ENCODE results near the gene CD80.
"Not testable (repeated sequence)": the region's sequence is repeated elsewhere in the genome, so short reads cannot be mapped to it uniquely, and the experiment has no call there.

Gene CD80

GRCh38 chr3:119559441-119559963, at the start of gene CD80:
CD80 (minus strand) TSS chr3:119559614; CDS start chr3:119557728, 1,886 bp downstream.
- DNase-seq: peak; percentile 45

GRCh38 chr3:119608405-119609000, 49.1 kb upstream of the CD80 start:
- no peak for DNase-seq

- peak; percentile 35 for DNase-seq
Measured at GRCh38 chr3:119604878-119605277, 45.5 kb upstream of the CD80 start.

- DNase-seq: no peak
Measured at GRCh38 chr3:119602676-119603075, 43.3 kb upstream of the CD80 start.

GRCh38 chr3:119601154-119601553, 41.7 kb upstream of the CD80 start:
- DNase-seq: no peak

- peak; percentile 15 for DNase-seq
Measured at GRCh38 chr3:119600732-119601131, 41.3 kb upstream of the CD80 start.

- DNase-seq: no peak
Measured at GRCh38 chr3:119599558-119600174, 40.3 kb upstream of the CD80 start.

- no peak for DNase-seq
Measured at GRCh38 chr3:119598410-119599098, 39.1 kb upstream of the CD80 start.

- no peak for DNase-seq
Measured at GRCh38 chr3:119597548-119598288, 38.3 kb upstream of the CD80 start, which contains the start of gene PLA1A. PLA1A (plus strand) TSS chr3:119597885; CDS start chr3:119597914, 29 bp downstream.

GRCh38 chr3:119596398-119596797, 37.0 kb upstream of the CD80 start:
- DNase-seq: no peak

- no peak for DNase-seq
Measured at GRCh38 chr3:119595639-119596334, 36.4 kb upstream of the CD80 start.

GRCh38 chr3:119594929-119595328, 35.5 kb upstream of the CD80 start:
- DNase-seq: not testable (repeated sequence)

GRCh38 chr3:119594066-119594465, 34.7 kb upstream of the CD80 start:
- DNase-seq: no peak

GRCh38 chr3:119592861-119593260, 33.4 kb upstream of the CD80 start:
- no peak for DNase-seq

- no peak for DNase-seq
Measured at GRCh38 chr3:119590706-119591105, 31.3 kb upstream of the CD80 start.

GRCh38 chr3:119589102-119589773, 29.8 kb upstream of the CD80 start:
- DNase-seq: no peak

- DNase-seq: peak; percentile 15
Measured at GRCh38 chr3:119588112-119588511, 28.7 kb upstream of the CD80 start.

- DNase-seq: no peak
Measured at GRCh38 chr3:119586733-119587172, 27.3 kb upstream of the CD80 start.

GRCh38 chr3:119585856-119586570, 26.6 kb upstream of the CD80 start:
- peak; percentile 50 for DNase-seq

- no peak for DNase-seq
Measured at GRCh38 chr3:119585208-119585607, 25.8 kb upstream of the CD80 start.

- DNase-seq: no peak
Measured at GRCh38 chr3:119582178-119582577, 22.8 kb upstream of the CD80 start.

All from EL (cell line).